ENCODE measurements around the gene SURF4.
"Not testable (repeated sequence)": the region's sequence is repeated elsewhere in the genome, so short reads cannot be mapped to it uniquely, and the experiment has no call there.

Gene SURF4

GRCh38 chr9:133351526-133351907, 24.3 kb downstream of the SURF4 start:
- no peak for DNase-seq

DNA sequence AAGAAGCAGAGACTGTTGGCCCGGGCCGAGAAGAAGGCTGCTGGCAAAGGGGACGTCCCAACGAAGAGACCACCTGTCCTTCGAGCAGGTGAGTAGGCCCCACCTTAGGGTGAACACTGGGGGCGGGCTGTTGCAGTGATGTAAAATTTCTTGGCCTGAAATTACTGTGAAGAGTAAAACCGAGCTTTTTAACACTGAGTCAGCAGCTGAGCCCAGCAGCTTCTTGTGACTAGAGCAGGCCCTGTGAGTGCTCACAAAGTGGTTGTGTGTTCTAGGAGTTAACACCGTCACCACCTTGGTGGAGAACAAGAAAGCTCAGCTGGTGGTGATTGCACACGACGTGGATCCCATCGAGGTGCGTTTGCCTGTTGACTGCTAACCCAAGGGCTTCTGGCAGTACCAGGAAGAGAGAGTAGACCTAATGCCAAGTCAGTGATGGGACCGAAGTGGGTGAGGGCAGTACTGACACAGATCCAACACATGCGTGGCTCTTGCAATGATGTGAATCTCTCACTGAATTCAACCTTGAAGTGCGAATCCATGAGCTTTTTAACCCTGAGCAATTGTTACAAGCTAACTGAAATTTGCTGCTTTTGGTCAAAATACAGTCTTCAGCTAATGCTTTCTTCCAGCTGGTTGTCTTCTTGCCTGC, 25.8 kb downstream of the SURF4 start:
- DNase-seq, result no peak

DNA sequence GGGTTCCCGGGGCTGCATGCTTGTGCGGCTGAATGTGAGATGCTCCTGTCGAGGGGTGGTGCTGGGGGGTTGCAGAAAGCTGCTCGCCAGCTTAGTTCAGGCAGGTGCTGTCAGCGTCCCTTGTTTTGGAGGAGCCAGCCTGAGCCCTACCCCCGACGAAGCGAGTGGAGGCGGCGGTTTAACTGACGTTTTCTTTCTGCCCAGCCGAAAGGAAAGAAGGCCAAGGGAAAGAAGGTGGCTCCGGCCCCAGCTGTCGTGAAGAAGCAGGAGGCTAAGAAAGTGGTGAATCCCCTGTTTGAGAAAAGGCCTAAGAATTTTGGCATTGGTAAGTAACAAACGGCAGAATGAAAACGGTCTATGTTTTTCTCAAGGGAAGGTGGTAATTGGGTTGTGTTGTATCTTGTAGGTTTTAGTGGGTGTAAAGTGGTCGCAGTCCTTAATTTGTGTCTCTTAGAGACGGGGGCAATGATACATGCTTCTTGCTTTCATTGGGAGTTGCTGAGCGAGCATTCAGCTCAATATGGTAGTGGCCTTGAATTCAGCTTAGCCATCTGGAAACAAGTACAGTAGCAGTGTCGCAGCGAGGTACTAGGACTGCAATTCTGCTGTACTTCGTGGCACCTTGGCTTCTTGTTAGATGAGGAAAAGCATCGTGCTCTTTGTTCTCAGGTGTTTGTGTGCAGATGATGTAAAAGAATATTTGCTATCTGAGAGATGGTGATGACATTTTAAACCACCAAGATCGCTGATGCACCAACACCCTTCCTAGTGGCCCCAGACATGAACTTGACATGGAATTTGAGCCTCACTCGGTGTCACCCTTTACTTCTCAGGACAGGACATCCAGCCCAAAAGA, 26.9 kb downstream of the SURF4 start:
- no peak for DNase-seq

GRCh38 chr9:133347985-133348717, 27.7 kb downstream of the SURF4 start, which contains the start of the genes MED22 and RPL7A:
MED22 (minus strand) TSS chr9:133348131; CDS start chr9:133346662, 1,469 bp downstream.
RPL7A (plus strand) TSS chr9:133348218; CDS start chr9:133348244, 26 bp downstream.
- peak; percentile 97 to 99 (median 99) for DNase-seq

DNA sequence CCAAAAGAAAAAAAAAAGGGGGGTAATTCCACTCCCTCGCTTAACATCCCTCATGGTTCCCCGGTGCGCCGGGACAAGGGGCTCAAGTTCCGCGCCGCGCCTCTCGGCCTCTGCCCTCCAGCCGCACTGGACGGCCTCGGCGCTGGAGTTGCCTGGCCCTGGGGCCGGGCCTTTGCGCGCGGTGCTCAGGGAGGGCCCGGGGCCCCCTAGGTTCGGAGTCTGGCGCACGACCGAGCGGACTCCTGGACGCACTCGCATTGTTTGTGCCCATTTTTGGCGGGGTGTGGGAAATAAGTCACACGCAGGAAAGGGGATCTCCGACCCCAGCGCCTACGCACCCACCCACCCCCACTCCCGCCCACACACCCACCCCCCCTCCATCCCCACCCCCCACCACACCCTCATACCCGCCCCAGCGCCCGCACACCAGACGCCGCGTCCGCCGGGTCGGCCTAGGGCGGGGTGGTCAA, 28.3 kb downstream of the SURF4 start:
- DNase-seq, result peak; percentile 56 to 69 (median 64)

- no peak for DNase-seq
Observed at GRCh38 chr9:133346021-133346785, 29.7 kb downstream of the SURF4 start.

DNA sequence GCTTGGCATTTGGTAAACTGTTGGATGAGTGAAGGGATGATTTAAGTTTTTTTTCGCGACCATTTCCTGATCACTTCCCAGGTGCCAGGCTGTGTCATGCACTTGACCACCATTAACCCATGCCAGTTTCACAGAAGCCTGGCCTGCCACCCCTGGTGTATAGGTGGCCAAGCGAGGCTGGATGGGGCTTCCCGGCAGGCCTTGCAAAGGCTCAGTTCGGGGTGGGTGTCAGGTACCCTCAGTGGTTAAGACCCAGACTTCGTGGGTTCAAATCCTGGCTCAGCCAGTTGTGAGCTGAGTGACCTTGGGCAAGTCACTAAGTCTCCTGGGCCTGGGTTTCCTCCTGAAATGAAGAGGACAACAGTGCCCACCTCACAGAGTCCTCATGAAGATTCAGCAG, 30.3 kb downstream of the SURF4 start:
- DNase-seq, result no peak

DNA sequence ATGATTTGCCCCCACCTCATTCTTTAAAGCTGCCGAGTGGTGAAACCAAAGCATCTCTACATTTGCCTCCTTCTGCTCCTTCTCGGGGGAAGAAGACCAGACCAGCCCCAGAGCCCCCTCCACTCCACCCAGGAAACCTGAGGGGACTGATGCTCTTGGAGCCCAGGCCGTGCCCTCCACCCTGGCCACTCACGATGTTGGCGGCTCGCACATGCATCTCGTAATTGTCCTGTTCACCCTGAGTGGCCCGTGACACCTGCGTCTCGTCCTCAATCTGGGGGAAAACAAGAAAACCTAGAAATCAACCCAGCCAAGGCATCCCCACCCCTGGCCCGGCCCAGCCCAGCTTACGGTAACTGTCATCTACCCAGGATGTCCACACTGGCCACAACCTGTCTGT, 30.9 kb downstream of the SURF4 start:
- no peak for DNase-seq

- no peak for DNase-seq
Observed at GRCh38 chr9:133344071-133344470, 31.8 kb downstream of the SURF4 start.

- peak in 1 of 3 donors; percentile 29 for DNase-seq
Observed at GRCh38 chr9:133342570-133342969, 33.3 kb downstream of the SURF4 start.

GRCh38 chr9:133342069-133342406, 33.8 kb downstream of the SURF4 start:
- no peak for DNase-seq

- peak; percentile 78 to 88 (median 82) for DNase-seq
Observed at GRCh38 chr9:133341369-133342068, 34.3 kb downstream of the SURF4 start.

- DNase-seq, result peak in 1 of 3 donors; percentile 25
Observed at GRCh38 chr9:133340916-133341315, 34.9 kb downstream of the SURF4 start.

DNA sequence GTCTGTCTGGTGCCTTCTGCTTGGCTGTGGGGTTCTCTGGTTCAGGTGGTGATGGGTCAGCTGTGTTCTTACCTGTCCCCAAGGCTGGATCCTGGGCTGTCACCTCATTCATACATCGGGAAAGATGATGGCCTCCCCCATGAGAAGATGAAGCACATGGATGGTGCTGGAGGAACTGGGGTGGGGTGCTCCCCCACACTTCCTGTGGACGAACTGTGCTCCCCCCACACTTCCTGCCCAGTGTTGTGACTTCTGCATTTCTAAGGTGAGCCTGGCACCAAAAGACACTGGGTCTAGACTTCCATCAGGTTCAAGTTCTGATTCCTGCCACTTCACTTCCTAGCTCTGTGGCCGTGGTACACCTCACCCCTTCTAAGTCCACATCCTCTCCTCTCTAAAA, 35.6 kb downstream of the SURF4 start:
- DNase-seq, result peak in 2 of 3 donors; percentile 44 to 48

GRCh38 chr9:133339641-133340040, 36.2 kb downstream of the SURF4 start:
- no peak for DNase-seq

DNA sequence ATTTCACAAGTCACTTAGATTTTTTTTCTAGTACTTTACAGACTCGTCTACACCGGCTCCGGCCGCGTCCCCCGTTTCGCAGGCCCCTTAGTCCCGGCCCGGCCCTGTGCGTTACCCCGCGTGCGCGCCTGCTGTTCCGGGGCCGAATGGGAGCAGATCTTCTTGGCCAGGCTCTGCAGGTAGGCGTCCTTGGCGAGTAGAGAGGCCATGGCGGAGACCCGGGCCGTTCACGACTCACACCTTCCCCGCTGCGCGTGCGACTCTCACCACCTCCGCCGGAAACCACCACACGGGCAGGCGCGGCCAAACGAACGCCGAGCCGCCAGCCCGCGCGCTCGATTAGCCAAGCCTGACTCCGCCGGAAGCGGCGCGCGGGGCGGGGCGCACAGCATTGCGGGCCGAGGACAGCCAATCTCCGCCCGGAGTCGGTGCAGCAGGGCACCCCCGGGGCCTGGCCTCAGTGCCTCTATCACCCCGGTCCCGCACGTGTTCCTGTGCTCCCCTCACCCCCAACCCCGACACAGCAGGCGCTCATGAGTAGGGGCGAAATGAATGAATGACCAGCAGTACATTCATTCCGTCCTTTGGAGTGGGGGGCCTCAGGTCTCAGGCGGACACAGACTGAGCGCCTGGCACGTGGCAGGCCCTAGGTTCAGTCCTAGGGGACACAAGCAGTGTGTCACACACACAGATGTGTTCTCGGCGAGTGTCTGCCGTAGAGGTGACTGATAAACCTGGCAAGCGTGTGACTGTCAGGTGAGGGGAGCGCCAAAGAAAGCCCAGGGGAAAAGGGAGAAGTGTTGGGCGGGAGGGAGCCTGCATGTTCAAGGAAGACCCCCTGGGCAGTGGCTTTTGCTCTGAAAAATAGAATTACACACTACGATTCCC, 39.7 kb downstream of the SURF4 start, which contains the start of gene SURF6:
TSS of gene SURF6 (minus strand) at position 265 of the 888 bp plus-strand sequence. CDS start at position 209, 56 bp downstream.
- DNase-seq, result peak; percentile 89 to 96 (median 94)

GRCh38 chr9:133334888-133335287, 41.0 kb downstream of the SURF4 start:
- DNase-seq, result not testable (repeated sequence)

GRCh38 chr9:133334161-133334560, 41.7 kb downstream of the SURF4 start:
- DNase-seq, result no peak

GRCh38 chr9:133333566-133333965, 42.3 kb downstream of the SURF4 start:
- no peak for DNase-seq

- no peak for DNase-seq
Observed at GRCh38 chr9:133333011-133333410, 42.8 kb downstream of the SURF4 start.

DNA sequence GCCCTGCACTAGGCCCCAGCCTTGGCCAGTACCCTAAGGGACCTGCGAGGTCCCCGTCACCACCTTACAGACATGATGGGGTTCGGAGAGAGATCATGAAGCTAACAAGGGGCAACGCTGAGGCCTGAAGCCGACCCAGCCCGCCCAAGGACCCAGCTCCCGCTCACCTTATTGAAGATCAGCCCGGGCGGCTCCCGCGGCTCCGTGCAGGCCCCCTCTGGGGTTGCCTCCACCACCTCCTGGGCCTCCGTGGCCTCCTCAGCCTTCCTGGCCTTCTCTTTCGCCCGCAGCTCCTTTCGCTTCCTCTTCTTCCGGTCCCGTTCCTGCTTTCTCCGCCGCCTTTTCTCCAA, 43.5 kb downstream of the SURF4 start:
- no peak for DNase-seq
